A375 (cell line): ENCODE results near the gene CYP4F22. TPM values are rescaled to one million over a fixed set of nuclear protein-coding genes. Genes with fewer than 3 reads are reported as not detected.

Experiments used
- total RNA-seq: library from RNA; depleted of rRNA; stranded (reverse); fragments of >200 nt; shearing (Covaris generic); gene quantifications from 2 replicates; pipeline ENCODE4 v1.2.3, GENCODE V29; 2014; rRNA removed

The CYP4F22 gene
- total RNA-seq, result not detected in 2 replicates

GRCh38 chr19:15508035-15508710 is at the start of gene CYP4F22:
TSS of gene CYP4F22 (plus strand) at chr19:15508525. CDS start at chr19:15525337, 16,812 bp downstream.

GRCh38 chr19:15464394-15465385 is 43.6 kb upstream of the CYP4F22 start, which contains the start of gene RASAL3:
TSS of gene RASAL3 (minus strand) at chr19:15464544. CDS start at chr19:15464358, 186 bp downstream.

GRCh38 chr19:15479391-15480345 is 28.7 kb upstream of the CYP4F22 start, which contains the start of gene PGLYRP2:
TSS of gene PGLYRP2 (minus strand) at chr19:15479501. CDS start at chr19:15479371, 130 bp downstream.

Other genes with a start within 250 kb of the CYP4F22 start
- 30.0 and 39.5 TPM in 2 replicates for gene BRD4, start 176.0 kb upstream of the CYP4F22 start, total RNA-seq
- 41.6 and 44.8 TPM in 2 replicates for gene AKAP8, start 128.7 kb upstream of the CYP4F22 start, total RNA-seq
- 103 and 106 TPM in 2 replicates for gene AKAP8L, start 89.5 kb upstream of the CYP4F22 start, total RNA-seq
- gene WIZ, start 58.6 kb upstream of the CYP4F22 start, total RNA-seq, result 30.3 and 34.7 TPM in 2 replicates
- gene RASAL3, start 44.0 kb upstream of the CYP4F22 start, total RNA-seq, result 0.03 TPM in 1 of 2 replicates, not detected in the other
- gene PGLYRP2, start 29.0 kb upstream of the CYP4F22 start, total RNA-seq, result not detected in 2 replicates
- gene CYP4F8, start 106.7 kb downstream of the CYP4F22 start, total RNA-seq, result not detected in 2 replicates
- 0.03 and 0.08 TPM in 2 replicates for gene CYP4F3, start 132.4 kb downstream of the CYP4F22 start, total RNA-seq
- 0.53 and 1.2 TPM in 2 replicates for gene CYP4F12, start 164.6 kb downstream of the CYP4F22 start, total RNA-seq
- not detected in 2 replicates for gene OR10H2, start 219.5 kb downstream of the CYP4F22 start, total RNA-seq
- gene OR10H3, start 229.5 kb downstream of the CYP4F22 start, total RNA-seq, result not detected in 2 replicates